ENCODE measurements around the gene GPR17.

DNA sequence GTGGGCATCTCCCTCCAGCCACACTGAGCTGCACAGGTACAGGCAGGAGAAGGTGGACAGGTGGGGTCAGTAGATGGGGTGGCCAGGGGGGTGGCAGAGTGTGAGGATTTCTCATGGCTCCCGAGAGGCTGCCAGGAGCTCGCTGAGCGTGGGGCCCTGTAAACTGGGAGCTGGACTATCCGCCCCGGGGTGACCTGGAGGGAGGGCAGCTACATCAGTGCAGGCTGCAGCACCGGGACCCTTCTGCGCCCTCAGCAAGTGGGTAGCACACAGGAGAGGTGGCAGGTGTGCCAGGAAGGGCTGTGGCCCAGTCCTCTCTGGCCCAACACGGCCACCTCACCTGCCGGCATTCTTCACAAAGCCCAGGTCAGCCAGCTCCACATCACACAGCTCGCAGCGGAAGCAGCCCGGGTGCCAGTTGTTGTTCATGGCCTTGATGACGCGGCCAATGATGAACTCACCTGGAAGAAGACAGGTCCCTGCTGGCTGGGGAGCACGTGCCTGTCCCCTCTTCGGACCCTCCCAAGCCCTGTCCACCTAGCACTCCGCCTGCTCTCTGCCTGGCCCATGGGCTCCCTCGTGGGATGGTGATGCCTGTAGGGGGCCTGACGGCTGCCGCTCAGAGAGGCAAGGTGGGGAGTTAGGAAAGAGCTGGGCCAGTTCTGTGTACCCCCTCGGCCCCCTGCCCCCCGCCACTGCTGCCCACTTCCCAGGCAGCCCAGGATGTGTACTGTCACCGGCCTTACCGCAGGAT is 8.3 kb downstream of the GPR17 start:
- TF ChIP-seq, protein P1, sequence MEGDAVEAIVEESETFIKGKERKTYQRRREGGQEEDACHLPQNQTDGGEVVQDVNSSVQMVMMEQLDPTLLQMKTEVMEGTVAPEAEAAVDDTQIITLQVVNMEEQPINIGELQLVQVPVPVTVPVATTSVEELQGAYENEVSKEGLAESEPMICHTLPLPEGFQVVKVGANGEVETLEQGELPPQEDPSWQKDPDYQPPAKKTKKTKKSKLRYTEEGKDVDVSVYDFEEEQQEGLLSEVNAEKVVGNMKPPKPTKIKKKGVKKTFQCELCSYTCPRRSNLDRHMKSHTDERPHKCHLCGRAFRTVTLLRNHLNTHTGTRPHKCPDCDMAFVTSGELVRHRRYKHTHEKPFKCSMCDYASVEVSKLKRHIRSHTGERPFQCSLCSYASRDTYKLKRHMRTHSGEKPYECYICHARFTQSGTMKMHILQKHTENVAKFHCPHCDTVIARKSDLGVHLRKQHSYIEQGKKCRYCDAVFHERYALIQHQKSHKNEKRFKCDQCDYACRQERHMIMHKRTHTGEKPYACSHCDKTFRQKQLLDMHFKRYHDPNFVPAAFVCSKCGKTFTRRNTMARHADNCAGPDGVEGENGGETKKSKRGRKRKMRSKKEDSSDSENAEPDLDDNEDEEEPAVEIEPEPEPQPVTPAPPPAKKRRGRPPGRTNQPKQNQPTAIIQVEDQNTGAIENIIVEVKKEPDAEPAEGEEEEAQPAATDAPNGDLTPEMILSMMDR (IDR thresholded peaks at IDR 0.05; ENCODE audit: low read depth, low read length), result no peak
- no peak for TF ChIP-seq EZH2phosphoT487 (IDR thresholded peaks at IDR 0.05; ENCODE audit: low read depth)

Measured in OCI-LY3 (cell line).